Nephron (organoid): ENCODE measurements around the gene GREB1.

Experiments used
- H3K27ac Mint-ChIP-seq, 3 experiments: 2 replicates each; pipeline ENCODE4 v1.8.0; 2020; ENCODE audit warnings: mixed read lengths in 3 of 3, mild to moderate bottlenecking in 2 of 3, moderate library complexity in 1 of 3
- H3K27me3 Mint-ChIP-seq: 2 replicates; pipeline ENCODE4 v1.8.0; 2021; ENCODE audit warnings: low read depth, mild to moderate bottlenecking, moderate library complexity, mixed read lengths
- H3K36me3 Mint-ChIP-seq: 2 replicates; pipeline ENCODE4 v1.8.0; 2020; ENCODE audit warnings: low read depth, mixed read lengths
- H3K4me1 Mint-ChIP-seq: 2 replicates; pipeline ENCODE4 v1.8.0; 2020; ENCODE audit warnings: mixed read lengths
- H3K4me3 Mint-ChIP-seq, 3 experiments: 2 replicates each; pipeline ENCODE4 v1.8.0; 2020; ENCODE audit warnings: mild to moderate bottlenecking in 3 of 3, mixed read lengths in 3 of 3, moderate library complexity in 2 of 3
- H3K9me3 Mint-ChIP-seq: 2 replicates; pipeline ENCODE4 v1.8.0; 2020; ENCODE audit warnings: mixed read lengths
- CTCF ChIP-seq, 3 experiments: fragments of 200-600 bp; sonication (generic); IDR thresholded peaks; one replicate each; pipeline ENCODE4 v1.5.0; 2021; ENCODE audit warnings: antibody characterized with exemption in 3 of 3; ENCODE audit not compliant: unreplicated experiment in 3 of 3

GREB1 gene

GRCh38 chr2:11537951-11538350 is 4.1 kb downstream of the GREB1 start:
- Mint-ChIP-seq H3K36me3 (no peaks in the 10 kb centered on the region), H3K9me3 (no peaks in the 10 kb centered on the region), H3K4me1 (peaks cover 27% of the 10 kb centered on the region), H3K4me3 (no peak overlapping the region), H3K27ac (no peak overlapping the region), H3K27me3 (peaks cover 21% of the 10 kb centered on the region)
- no peak for TF ChIP-seq CTCF (IDR thresholded peaks at IDR 0.05; ENCODE audit: unreplicated experiment in 3 of 3)

GRCh38 chr2:11539317-11540147 is 5.7 kb downstream of the GREB1 start:
- H3K9me3 Mint-ChIP-seq: no peaks in the 10 kb centered on the region
- no peak overlapping the region for H3K4me3 Mint-ChIP-seq
- peaks cover 27% of the 10 kb centered on the region for H3K4me1 Mint-ChIP-seq
- no peaks in the 10 kb centered on the region for H3K36me3 Mint-ChIP-seq
- no peak for TF ChIP-seq CTCF (IDR thresholded peaks at IDR 0.05; ENCODE audit: unreplicated experiment in 3 of 3)
- peak overlapping the region; percentile 23 to 61 (median 37) for H3K27ac Mint-ChIP-seq
- H3K27me3 Mint-ChIP-seq: peaks cover 21% of the 10 kb centered on the region

- H3K9me3 Mint-ChIP-seq: no peaks in the 10 kb centered on the region
- TF ChIP-seq CTCF (IDR thresholded peaks at IDR 0.05; ENCODE audit: unreplicated experiment in 3 of 3): no peak
- peaks cover 21% of the 10 kb centered on the region for H3K27me3 Mint-ChIP-seq
- peak overlapping the region in 1 of 3 experiments; percentile 1 for H3K4me3 Mint-ChIP-seq
- H3K27ac Mint-ChIP-seq: peak overlapping the region in 2 of 3 experiments; percentile 37 to 61
- H3K4me1 Mint-ChIP-seq: peaks cover 27% of the 10 kb centered on the region
- H3K36me3 Mint-ChIP-seq: no peaks in the 10 kb centered on the region
These were observed 6.5 kb downstream of the GREB1 start for GRCh38 chr2:11540148-11540995.

- H3K27ac Mint-ChIP-seq: peak overlapping the region in 1 of 3 experiments; percentile 37
These were observed 7.3 kb downstream of the GREB1 start for GRCh38 chr2:11540996-11541692.

More at GRCh38 chr2:11540996-11541692, 7.3 kb downstream of the GREB1 start:
- TF ChIP-seq CTCF (IDR thresholded peaks at IDR 0.05; ENCODE audit: unreplicated experiment in 3 of 3): no peak
- Mint-ChIP-seq H3K9me3 (no peaks in the 10 kb centered on the region), H3K36me3 (no peaks in the 10 kb centered on the region), H3K4me1 (peaks cover 27% of the 10 kb centered on the region), H3K4me3 (no peak overlapping the region), H3K27me3 (peaks cover 17% of the 10 kb centered on the region)
